Gastrocnemius medialis (tissue), 4 donors: ENCODE measurements around the gene CRHR2. TPM values are rescaled to one million over a fixed set of nuclear protein-coding genes. Genes with fewer than 3 reads are reported as not detected.

ENCODE experiments used
- ATAC-seq, 2 donors: fragments of 150-250 bp; one replicate each; pipeline ENCODE4 v1.9.1; 2016
- DNase-seq, 2 donors: peaks; one replicate each; pipeline ENCODE4 v3.0.0-alpha.2; 2019
- H3K27ac ChIP-seq, 4 donors: fragments of 200-600 bp; sonication (generic); 1 replicate in 1 of 4; 2 replicates in 3 of 4; pipeline ENCODE4 v1.5.1; 2016 to 2018; ENCODE audit warnings: mild to moderate bottlenecking in 2 of 4, moderate library complexity in 1 of 4
- H3K27me3 ChIP-seq, 3 donors: fragments of 200-600 bp; sonication (generic) in 2 of 3; 1 replicate in 1 of 3; 2 replicates in 2 of 3; pipeline versions ENCODE4 v1.5.1 to v1.6.0; 2016 to 2019; ENCODE audit warnings: mild to moderate bottlenecking in 1 of 3, moderate library complexity in 1 of 3
- H3K36me3 ChIP-seq, 2 donors: fragments of 200-600 bp; sonication (generic) in 1 of 2; one replicate each; pipeline ENCODE4 v1.5.1; 2017 to 2018
- H3K4me1 ChIP-seq, 2 donors: fragments of 200-600 bp; sonication (generic) in 1 of 2; one replicate each; pipeline ENCODE4 v1.5.1; 2016 to 2017; ENCODE audit warnings: mild to moderate bottlenecking in 2 of 2
- H3K4me3 ChIP-seq, 4 donors: fragments of 200-600 bp; sonication (generic) in 3 of 4; 1 replicate in 1 of 4; 2 replicates in 3 of 4; pipeline ENCODE4 v1.5.1; 2016 to 2019; ENCODE audit warnings: mild to moderate bottlenecking in 2 of 4
- H3K9me3 ChIP-seq, 3 donors: fragments of 200-600 bp; sonication (generic) in 2 of 3; 1 replicate in 1 of 3; 2 replicates in 2 of 3; pipeline ENCODE4 v1.5.1; 2016 to 2019
- CTCF ChIP-seq, 5 experiments: fragments of 450-650 bp in 3 of 5; fragments of 200-600 bp in 2 of 5; sonication (generic) in 2 of 5; IDR thresholded peaks in 4 of 5; conservative IDR thresholded peaks in 1 of 5; 1 replicate in 4 of 5; 2 replicates in 1 of 5; pipeline ENCODE4 v1.5.1; 2016 to 2019; ENCODE audit warnings: antibody characterized with exemption in 5 of 5, mild to moderate bottlenecking in 3 of 5, moderate library complexity in 3 of 5
- POLR2A ChIP-seq, 2 donors: fragments of 450-650 bp; IDR thresholded peaks; one replicate each; pipeline ENCODE4 v1.6.1; 2017; ENCODE audit warnings: antibody characterized with exemption in 2 of 2, mild to moderate bottlenecking in 2 of 2, moderate library complexity in 2 of 2
- in situ Hi-C, 4 donors: fragments of 200-750 bp; cut with MboI; loops; one replicate each; pipeline versions ENCODE4 v1.15.0 to v1.8.0; 2017; ENCODE audit warnings: low sequenced_read_pairs in 4 of 4
- intact Hi-C: fragments of 100-400 bp; cut with DNase I; formaldehyde crosslinking; loops from one replicate; pipeline ENCODE4 v1.15.1; 2023; ENCODE audit warnings: low total_unique reads
- total RNA-seq, 4 donors: library from RNA; depleted of rRNA; stranded (reverse); fragments of >200 nt; gene quantifications; one replicate each; pipeline versions ENCODE4 v1.1.0 to v1.2.3, GENCODE V29; 2016

Gene CRHR2
- total RNA-seq, 4 donors from 2014 or later = 0.07 to 0.52 TPM; not detected in 2

- DNase-seq (no peak), ATAC-seq (peak in 1 of 2 donors; percentile 24)
- intact Hi-C loops = no loop called here
- TF ChIP-seq POLR2A (IDR thresholded peaks at IDR 0.05) = no peak
- TF ChIP-seq CTCF (IDR thresholded peaks at IDR 0.05 in 4 of 5, conservative IDR thresholded peaks at IDR 0.05 in 1 of 5) = no peak
- H3K4me1 ChIP-seq = no peaks in the 10 kb centered on the region
- H3K9me3 ChIP-seq = no peaks in the 10 kb centered on the region
- in situ Hi-C loops = no loop called here
- no peaks in the 10 kb centered on the region for H3K27me3 ChIP-seq
- no peak overlapping the region for H3K4me3 ChIP-seq
- H3K36me3 ChIP-seq = peaks cover 0 to 66% of the 10 kb centered on the region in 2 donors
- H3K27ac ChIP-seq = peak overlapping the region in 1 of 4 donors; percentile 48
Observed at GRCh38 chr7:30634193-30634626, 48.0 kb downstream of the CRHR2 start.

GRCh38 chr7:30633223-30633622 lies 49.0 kb downstream of the CRHR2 start:
- ATAC-seq (peak in 1 of 2 donors; percentile 49), DNase-seq (no peak)
- in situ Hi-C loops = no loop called here
- no peaks in the 10 kb centered on the region for H3K4me1 ChIP-seq
- H3K36me3 ChIP-seq = peaks cover 0 to 75% of the 10 kb centered on the region in 2 donors
- no peaks in the 10 kb centered on the region for H3K27me3 ChIP-seq
- no peak for TF ChIP-seq POLR2A (IDR thresholded peaks at IDR 0.05)
- no peak for TF ChIP-seq CTCF (IDR thresholded peaks at IDR 0.05 in 4 of 5, conservative IDR thresholded peaks at IDR 0.05 in 1 of 5)
- peak overlapping the region in 3 of 4 donors; percentile 3 to 48 (median 23) for H3K27ac ChIP-seq
- intact Hi-C loops = no loop called here
- no peaks in the 10 kb centered on the region for H3K9me3 ChIP-seq
- H3K4me3 ChIP-seq = no peak overlapping the region

GRCh38 chr7:30630986-30631385 lies 51.3 kb downstream of the CRHR2 start:
- Histone ChIP-seq H3K27me3 (no peaks in the 10 kb centered on the region), H3K4me3 (no peak overlapping the region), H3K9me3 (no peaks in the 10 kb centered on the region), H3K4me1 (no peaks in the 10 kb centered on the region), H3K36me3 (peaks cover 0 to 96% of the 10 kb centered on the region in 2 donors), H3K27ac (no peak overlapping the region)
- ATAC-seq (no peak), DNase-seq (no peak)
- TF ChIP-seq CTCF (IDR thresholded peaks at IDR 0.05 in 4 of 5, conservative IDR thresholded peaks at IDR 0.05 in 1 of 5) (no peak), POLR2A (IDR thresholded peaks at IDR 0.05) (no peak)
- in situ Hi-C loops = no loop called here
- intact Hi-C loops = no loop called here

GRCh38 chr7:30627026-30627425 lies 55.2 kb downstream of the CRHR2 start:
- H3K4me3 ChIP-seq = no peak overlapping the region
- no peak for TF ChIP-seq POLR2A (IDR thresholded peaks at IDR 0.05)
- TF ChIP-seq CTCF (IDR thresholded peaks at IDR 0.05 in 4 of 5, conservative IDR thresholded peaks at IDR 0.05 in 1 of 5) = no peak
- no peaks in the 10 kb centered on the region for H3K9me3 ChIP-seq
- no peaks in the 10 kb centered on the region for H3K4me1 ChIP-seq
- DNase-seq = no peak
- no peak overlapping the region for H3K27ac ChIP-seq
- H3K36me3 ChIP-seq = peaks cover 0 to 87% of the 10 kb centered on the region in 2 donors
- no peak for ATAC-seq
- intact Hi-C loops (loop anchor here (5.0 kb wide), 1 partner anchor 115 kb away; no protein-coding TSS in a partner anchor), in situ Hi-C loops (no loop called here)
- no peaks in the 10 kb centered on the region for H3K27me3 ChIP-seq

GRCh38 chr7:30625283-30625682 lies 57.0 kb downstream of the CRHR2 start:
- no peak for DNase-seq
- intact Hi-C loops (loop anchor here (5.0 kb wide), 1 partner anchor 117 kb away; no protein-coding TSS in a partner anchor), in situ Hi-C loops (no loop called here)
- ATAC-seq = no peak
- no peak overlapping the region for H3K4me3 ChIP-seq
- H3K27ac ChIP-seq = no peak overlapping the region
- no peaks in the 10 kb centered on the region for H3K4me1 ChIP-seq
- no peaks in the 10 kb centered on the region for H3K27me3 ChIP-seq
- H3K36me3 ChIP-seq = peaks cover 0 to 88% of the 10 kb centered on the region in 2 donors
- no peak for TF ChIP-seq CTCF (IDR thresholded peaks at IDR 0.05 in 4 of 5, conservative IDR thresholded peaks at IDR 0.05 in 1 of 5)
- no peak for TF ChIP-seq POLR2A (IDR thresholded peaks at IDR 0.05)
- no peaks in the 10 kb centered on the region for H3K9me3 ChIP-seq
